Hair follicular keratinocyte (primary cell): Measurements from ENCODE around the gene RBMY1E. TPM values are rescaled to one million over a fixed set of nuclear protein-coding genes. Genes with fewer than 3 reads are reported as not detected.

Experiments
- total RNA-seq: library from RNA; depleted of rRNA; stranded (reverse); fragments of >200 nt; gene quantifications from 2 replicates; pipeline ENCODE4 v1.2.3, GENCODE V29; 2015

Gene RBMY1E
- not detected in 2 replicates for total RNA-seq

GRCh38 chrY:21917932-21918331 lies at the start of gene RBMY1E:
Gene RBMY1E (minus strand): TSS chrY:21918032. CDS start chrY:21916054, 1,978 bp downstream.

GRCh38 chrY:21894426-21894825 lies 23.4 kb downstream of the RBMY1E start, which contains the start of gene RBMY1D:
Gene RBMY1D (minus strand): TSS chrY:21894526. CDS start chrY:21892513, 2,013 bp downstream.

Other genes with a start within 250 kb of the RBMY1E start
- gene RBMY1D, start 23.5 kb downstream of the RBMY1E start, total RNA-seq = not detected in 2 replicates